MM.1S (cell line): ENCODE measurements around the gene MTX1.

Experiments used
- DNase-seq: peaks from one replicate; pipeline ENCODE4 v3.0.0-alpha.2; 2015
- H2AFZ ChIP-seq: fragments of 300-600 bp; sonication (generic); 2 replicates; pipeline ENCODE4 v1.6.0; 2016; ENCODE audit warnings: antibody characterized with exemption, low read length
- H3F3A ChIP-seq: fragments of 300-600 bp; sonication (generic); 2 replicates; pipeline ENCODE4 v1.6.1; 2016; ENCODE audit warnings: mild to moderate bottlenecking, antibody characterized with exemption, low read length, moderate library complexity, mixed read lengths; ENCODE audit not compliant: insufficient read depth
- H3K27ac ChIP-seq: fragments of 300-600 bp; sonication (generic); 2 replicates; pipeline ENCODE4 v1.5.1; 2016; ENCODE audit warnings: mild to moderate bottlenecking, low read length
- H3K27me3 ChIP-seq: fragments of 300-600 bp; sonication (generic); replicated peaks from 2 replicates; pipeline ENCODE4 v1.6.0; 2016; ENCODE audit warnings: low read length; ENCODE audit not compliant: insufficient read depth
- H3K36me3 ChIP-seq: fragments of 300-600 bp; sonication (generic); replicated peaks from 2 replicates; pipeline ENCODE4 v1.6.1; 2016; ENCODE audit warnings: mild to moderate bottlenecking, low read length, mixed read lengths; ENCODE audit not compliant: insufficient read depth
- H3K4me1 ChIP-seq: fragments of 300-600 bp; sonication (generic); 2 replicates; pipeline ENCODE4 v1.6.1; 2016; ENCODE audit warnings: low read length, mixed read lengths
- H3K4me2 ChIP-seq: fragments of 300-600 bp; sonication (generic); 2 replicates; pipeline ENCODE4 v1.6.0; 2016; ENCODE audit warnings: low read depth, low read length
- H3K4me3 ChIP-seq: fragments of 300-600 bp; sonication (generic); 2 replicates; pipeline ENCODE4 v1.5.1; 2016; ENCODE audit warnings: low read length, mixed read lengths
- H3K79me2 ChIP-seq: fragments of 300-600 bp; sonication (generic); 2 replicates; pipeline ENCODE4 v1.6.1; 2016; ENCODE audit warnings: mixed run types, low read length, mixed read lengths
- H3K9ac ChIP-seq: fragments of 300-600 bp; sonication (generic); 2 replicates; pipeline ENCODE4 v1.6.1; 2016; ENCODE audit warnings: low read length, mixed read lengths
- H3K9me2 ChIP-seq: fragments of 300-600 bp; sonication (generic); replicated peaks from 2 replicates; pipeline ENCODE4 v1.6.1; 2016; ENCODE audit warnings: mild to moderate bottlenecking, low read length, mixed read lengths; ENCODE audit not compliant: insufficient read depth
- H3K9me3 ChIP-seq: fragments of 300-600 bp; sonication (generic); replicated peaks from 2 replicates; pipeline ENCODE4 v1.6.1; 2016; ENCODE audit warnings: mild to moderate bottlenecking, low read length, mixed read lengths; ENCODE audit not compliant: insufficient read depth
- H4K20me1 ChIP-seq: fragments of 300-600 bp; sonication (generic); 2 replicates; pipeline ENCODE4 v1.6.1; 2016; ENCODE audit warnings: mild to moderate bottlenecking, low read length, moderate library complexity, mixed read lengths; ENCODE audit not compliant: insufficient read depth
- CTCF ChIP-seq: fragments of 300-600 bp; sonication (generic); IDR thresholded peaks from 2 replicates; pipeline ENCODE4 v1.5.1; 2016; ENCODE audit warnings: antibody characterized with exemption, low read length, mixed read lengths
- EZH2 ChIP-seq: fragments of 300-600 bp; sonication (generic); optimal IDR thresholded peaks from 2 replicates; pipeline ENCODE3; 2017; ENCODE audit warnings: low read depth, mild to moderate bottlenecking, antibody characterized with exemption, low read length, mixed read lengths
- EZH2phosphoT487 ChIP-seq: fragments of 300-600 bp; sonication (generic); IDR thresholded peaks from 2 replicates; pipeline ENCODE4 v1.6.1; 2018; ENCODE audit warnings: antibody characterized with exemption, low read length

Gene MTX1

DNA sequence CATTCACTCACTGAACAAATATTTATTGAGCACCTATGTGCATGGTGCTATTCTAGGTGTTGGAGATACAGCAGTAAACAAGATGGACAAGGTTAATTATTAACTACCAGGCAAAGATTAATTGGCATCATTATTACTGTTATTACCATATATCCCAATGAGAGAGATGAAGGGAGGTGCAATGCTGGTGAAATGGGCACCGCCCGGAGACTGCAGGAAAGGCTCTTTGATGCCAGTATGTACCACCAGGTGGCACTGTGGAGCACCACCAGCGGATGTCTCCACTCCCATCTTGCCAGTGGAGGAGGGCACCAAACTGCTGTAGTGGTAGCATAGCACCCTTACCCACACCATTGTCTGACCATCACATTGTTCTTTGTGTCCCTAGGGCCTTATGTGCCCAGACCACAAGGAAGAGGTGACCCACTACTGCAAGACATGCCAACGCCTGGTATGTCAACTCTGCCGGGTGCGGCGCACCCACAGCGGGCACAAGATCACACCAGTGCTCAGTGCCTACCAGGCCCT is 31.9 kb upstream of the MTX1 start:
- TF ChIP-seq EZH2 (no peak), EZH2phosphoT487 (no peak), CTCF (peak; percentile 100)
- Histone ChIP-seq H3K9me3 (no peaks in the 10 kb centered on the region), H3K27ac (no peak overlapping the region), H3K4me3 (no peak overlapping the region), H3F3A (no peaks in the 10 kb centered on the region), H3K9ac (no peak overlapping the region), H2AFZ (no peak overlapping the region), H3K79me2 (peaks cover 15% of the 10 kb centered on the region), H4K20me1 (no peaks in the 10 kb centered on the region), H3K36me3 (no peaks in the 10 kb centered on the region), H3K9me2 (no peaks in the 10 kb centered on the region), H3K27me3 (peaks cover 49% of the 10 kb centered on the region), H3K4me2 (no peak overlapping the region), H3K4me1 (peaks cover 21% of the 10 kb centered on the region)
- peak; percentile 87 for DNase-seq

GRCh38 chr1:155177192-155177917 is 31.1 kb upstream of the MTX1 start:
- H2AFZ ChIP-seq = no peak overlapping the region
- peaks cover 7% of the 10 kb centered on the region for H3K79me2 ChIP-seq
- H3K9me2 ChIP-seq = no peaks in the 10 kb centered on the region
- H3K27ac ChIP-seq = no peak overlapping the region
- no peak for TF ChIP-seq CTCF
- H3K4me1 ChIP-seq = peaks cover 14% of the 10 kb centered on the region
- peaks cover 57% of the 10 kb centered on the region for H3K27me3 ChIP-seq
- H4K20me1 ChIP-seq = no peaks in the 10 kb centered on the region
- H3K9me3 ChIP-seq = no peaks in the 10 kb centered on the region
- no peak for DNase-seq
- no peak overlapping the region for H3K9ac ChIP-seq
- no peaks in the 10 kb centered on the region for H3K36me3 ChIP-seq
- no peak overlapping the region for H3K4me3 ChIP-seq
- H3K4me2 ChIP-seq = no peak overlapping the region
- no peaks in the 10 kb centered on the region for H3F3A ChIP-seq

DNA sequence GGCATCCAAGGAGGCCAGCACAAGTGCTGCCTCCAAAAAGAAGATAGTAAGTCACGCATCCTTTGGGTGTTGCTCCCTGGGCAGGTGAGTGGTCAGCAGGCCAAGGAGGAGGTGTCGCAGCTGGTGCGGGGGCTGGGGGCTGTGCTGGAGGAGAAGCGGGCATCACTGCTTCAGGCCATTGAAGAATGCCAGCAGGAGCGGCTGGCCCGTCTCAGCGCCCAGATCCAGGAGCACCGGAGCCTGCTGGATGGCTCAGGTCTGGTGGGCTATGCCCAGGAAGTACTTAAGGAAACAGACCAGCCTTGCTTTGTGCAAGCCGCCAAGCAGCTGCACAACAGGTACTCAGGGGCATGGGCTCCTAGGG is 30.6 kb upstream of the MTX1 start:
- H3K4me3 ChIP-seq = no peak overlapping the region
- no peaks in the 10 kb centered on the region for H3F3A ChIP-seq
- peaks cover 59% of the 10 kb centered on the region for H3K27me3 ChIP-seq
- no peaks in the 10 kb centered on the region for H3K9me3 ChIP-seq
- no peaks in the 10 kb centered on the region for H3K36me3 ChIP-seq
- no peaks in the 10 kb centered on the region for H4K20me1 ChIP-seq
- no peak for DNase-seq
- H3K4me2 ChIP-seq = no peak overlapping the region
- H3K9me2 ChIP-seq = no peaks in the 10 kb centered on the region
- no peak overlapping the region for H3K9ac ChIP-seq
- no peak overlapping the region for H3K27ac ChIP-seq
- H3K4me1 ChIP-seq = peaks cover 13% of the 10 kb centered on the region
- peaks cover 2% of the 10 kb centered on the region for H3K79me2 ChIP-seq
- no peak overlapping the region for H2AFZ ChIP-seq
- TF ChIP-seq CTCF (no peak), EZH2 (no peak), EZH2phosphoT487 (no peak)
